B cell (primary cell): ENCODE results near the gene ERC2. TPM values are rescaled to one million over a fixed set of nuclear protein-coding genes. Genes with fewer than 3 reads are reported as not detected.

ENCODE experiments used
- ATAC-seq: fragments of 200-7000 bp; cut with Tn5 transposase; one replicate; pipeline ENCODE4 v1.10.0; 2021; ENCODE audit warnings: low read depth, mild to moderate bottlenecking, moderate number of reproducible peaks, moderate library complexity
- CTCF ChIA-PET: fragments of 350-600 bp; sonication (Branson Sonifier 250); formaldehyde crosslinking; loops from one replicate; lab custom pipeline; 2021; ENCODE audit warnings: antibody characterized with exemption, inconsistent platforms; lab: Charles Lee
- POLR2A ChIA-PET: fragments of 350-600 bp; sonication (Branson Sonifier 250); formaldehyde crosslinking; loops from one replicate; lab custom pipeline; 2021; ENCODE audit warnings: antibody characterized with exemption; lab: Charles Lee
- DNase-seq: peaks from one replicate; pipeline ENCODE4 v3.0.0; 2013
- H2AFZ ChIP-seq: 2 replicates; pipeline ENCODE4 v1.6.1; 2012; ENCODE audit warnings: mild to moderate bottlenecking, low read depth, low read length; ENCODE audit not compliant: insufficient read depth, poor library complexity, severe bottlenecking
- H3K27ac ChIP-seq, 2 donors: 1 replicate in 1 of 2; 2 replicates in 1 of 2; pipeline ENCODE4 v1.5.1; 2012 to 2013; ENCODE audit warnings: low read length in 2 of 2, mild to moderate bottlenecking in 2 of 2, moderate library complexity in 1 of 2
- H3K27me3 ChIP-seq, 4 experiments: fragments of 200-600 bp in 1 of 4; sonication (generic) in 1 of 4; replicated peaks in 1 of 4; 1 replicate in 2 of 4; 2 replicates in 2 of 4; pipeline versions ENCODE4 v1.6.1 to v1.7.0; 2013 to 2016; ENCODE audit warnings: low read length in 3 of 4, mild to moderate bottlenecking in 2 of 4, mixed read lengths in 1 of 4, moderate library complexity in 1 of 4; ENCODE audit not compliant: insufficient read depth in 4 of 4, control insufficient read depth in 3 of 4; ENCODE audit errors: control extremely low read depth in 1 of 4
- H3K36me3 ChIP-seq, 2 experiments: replicated peaks in 1 of 2; 1 replicate in 1 of 2; 2 replicates in 1 of 2; pipeline versions ENCODE4 v1.6.1 to v1.7.1; 2013; ENCODE audit warnings: low read length in 1 of 2; ENCODE audit not compliant: insufficient read depth in 2 of 2, control insufficient read depth in 1 of 2; ENCODE audit errors: control extremely low read depth in 1 of 2, extremely low read depth in 1 of 2
- H3K4me1 ChIP-seq, 2 donors: fragments of 200-600 bp in 1 of 2; sonication (generic) in 1 of 2; 1 replicate in 1 of 2; 2 replicates in 1 of 2; pipeline versions ENCODE4 v1.5.1 to v1.6.1; 2013 to 2017; ENCODE audit warnings: low read length in 2 of 2; ENCODE audit not compliant: control insufficient read depth in 2 of 2, insufficient read depth in 2 of 2
- H3K4me2 ChIP-seq: replicated peaks from 2 replicates; pipeline ENCODE3; 2012; ENCODE audit warnings: mild to moderate bottlenecking, low read depth, low read length; ENCODE audit not compliant: poor library complexity, severe bottlenecking
- H3K4me3 ChIP-seq, 5 experiments: fragments of 200-600 bp in 1 of 5; sonication (generic) in 1 of 5; 1 replicate in 3 of 5; 2 replicates in 2 of 5; pipeline versions ENCODE4 v1.5.1 to v1.7.0; 2011 to 2016; ENCODE audit warnings: low read length in 4 of 5, mild to moderate bottlenecking in 4 of 5, low read depth in 2 of 5, control low read depth in 1 of 5, moderate library complexity in 1 of 5; ENCODE audit not compliant: insufficient read depth in 1 of 5; ENCODE audit errors: control extremely low read depth in 1 of 5, extremely low read depth in 1 of 5
- H3K79me2 ChIP-seq: fragments of 200-600 bp; sonication (generic); one replicate; pipeline ENCODE4 v1.6.0; 2016; ENCODE audit warnings: low read length; ENCODE audit not compliant: control insufficient read depth, insufficient read depth
- H3K9ac ChIP-seq: fragments of 200-600 bp; sonication (generic); 2 replicates; pipeline ENCODE4 v1.6.1; 2017; ENCODE audit warnings: mild to moderate bottlenecking, low read length, moderate library complexity
- H3K9me3 ChIP-seq, 3 donors: one replicate each; pipeline versions ENCODE4 v1.6.1 to v1.7.1; 2013; ENCODE audit warnings: low read length in 2 of 3; ENCODE audit not compliant: control insufficient read depth in 2 of 3, insufficient read depth in 1 of 3; ENCODE audit errors: control extremely low read depth in 1 of 3
- H4K20me1 ChIP-seq: 2 replicates; pipeline ENCODE4 v1.6.0; 2012; ENCODE audit warnings: mild to moderate bottlenecking, low read length; ENCODE audit not compliant: insufficient read depth, control insufficient read depth, poor library complexity, severe bottlenecking
- H3K27ac Mint-ChIP-seq: one replicate; pipeline ENCODE4 v1.8.0; 2021; ENCODE audit warnings: mixed read lengths
- H3K27me3 Mint-ChIP-seq: one replicate; pipeline ENCODE4 v1.8.0; 2021; ENCODE audit warnings: mixed read lengths
- H3K4me1 Mint-ChIP-seq: one replicate; pipeline ENCODE4 v1.8.0; 2021; ENCODE audit warnings: mixed read lengths
- H3K4me3 Mint-ChIP-seq: one replicate; pipeline ENCODE4 v1.8.0; 2021; ENCODE audit warnings: mixed read lengths
- H3K9me3 Mint-ChIP-seq: one replicate; pipeline ENCODE4 v1.8.0; 2022; ENCODE audit warnings: mixed read lengths; ENCODE audit not compliant: insufficient read depth
- EZH2 ChIP-seq: IDR thresholded peaks from 2 replicates; pipeline ENCODE4 v1.6.1; 2012; ENCODE audit warnings: borderline replicate concordance, low read depth, mild to moderate bottlenecking, moderate library complexity, low read length; ENCODE audit not compliant: insufficient read depth, poor library complexity, severe bottlenecking
- WGBS: methylation state at CpG from one replicate; pipeline ENCODE4 v1.1.5; 2013; ENCODE audit warnings: missing lambda C conversion rate; ENCODE audit not compliant: insufficient coverage; 5-methylcytosine and 5-hydroxymethylcytosine counted together
- intact Hi-C: fragments of 100-400 bp; cut with micrococcal nuclease; formaldehyde crosslinking; loops from one replicate; pipeline ENCODE4 v1.10.0; 2022
- polyA plus RNA-seq: library from polyadenylated mRNA; depleted of rRNA; stranded (reverse); fragments of >200 nt; gene quantifications from 2 replicates; pipeline ENCODE4 v1.2.3, GENCODE V29; 2012
- total RNA-seq, 2 donors: library from RNA; stranded (reverse); fragments of 120-200 nt in 1 of 2; gene quantifications; 1 replicate in 1 of 2; 2 replicates in 1 of 2; pipeline versions ENCODE4 v1.2.3 to v1.2.4, GENCODE V29; 2013 to 2022
- TF ChIP-seq, protein P1 (sequence below): fragments of 200-600 bp; IDR thresholded peaks from one replicate; pipeline ENCODE4 v1.8.0; 2022; ENCODE audit warnings: antibody characterized with exemption, mild to moderate bottlenecking

Gene ERC2
- total and polyA plus RNA-seq, 2 donors (not counting 1 experiment from before 2014, with no cell fraction given), result not detected

- Mint-ChIP-seq H3K4me1 (no peaks in the 10 kb centered on the region), H3K27me3 (no peaks in the 10 kb centered on the region), H3K27ac (no peak overlapping the region), H3K4me3 (no peak overlapping the region), H3K9me3 (no peaks in the 10 kb centered on the region)
- intact Hi-C loops, result no loop called here
- Histone ChIP-seq H3K4me1 (no peaks in the 10 kb centered on the region), H4K20me1 (no peaks in the 10 kb centered on the region), H3K27me3 (no peaks in the 10 kb centered on the region), H3K27ac (no peak overlapping the region), H3K9me3 (no peaks in the 10 kb centered on the region), H3K79me2 (no peaks in the 10 kb centered on the region), H3K4me3 (no peak overlapping the region), H2AFZ (no peak overlapping the region), H3K36me3 (no peaks in the 10 kb centered on the region), H3K9ac (no peak overlapping the region), H3K4me2 (no peak overlapping the region)
- POLR2A ChIA-PET, result no interaction called here
- no peak for DNase-seq
- TF ChIP-seq EZH2, result no peak
- TF ChIP-seq, protein P1, sequence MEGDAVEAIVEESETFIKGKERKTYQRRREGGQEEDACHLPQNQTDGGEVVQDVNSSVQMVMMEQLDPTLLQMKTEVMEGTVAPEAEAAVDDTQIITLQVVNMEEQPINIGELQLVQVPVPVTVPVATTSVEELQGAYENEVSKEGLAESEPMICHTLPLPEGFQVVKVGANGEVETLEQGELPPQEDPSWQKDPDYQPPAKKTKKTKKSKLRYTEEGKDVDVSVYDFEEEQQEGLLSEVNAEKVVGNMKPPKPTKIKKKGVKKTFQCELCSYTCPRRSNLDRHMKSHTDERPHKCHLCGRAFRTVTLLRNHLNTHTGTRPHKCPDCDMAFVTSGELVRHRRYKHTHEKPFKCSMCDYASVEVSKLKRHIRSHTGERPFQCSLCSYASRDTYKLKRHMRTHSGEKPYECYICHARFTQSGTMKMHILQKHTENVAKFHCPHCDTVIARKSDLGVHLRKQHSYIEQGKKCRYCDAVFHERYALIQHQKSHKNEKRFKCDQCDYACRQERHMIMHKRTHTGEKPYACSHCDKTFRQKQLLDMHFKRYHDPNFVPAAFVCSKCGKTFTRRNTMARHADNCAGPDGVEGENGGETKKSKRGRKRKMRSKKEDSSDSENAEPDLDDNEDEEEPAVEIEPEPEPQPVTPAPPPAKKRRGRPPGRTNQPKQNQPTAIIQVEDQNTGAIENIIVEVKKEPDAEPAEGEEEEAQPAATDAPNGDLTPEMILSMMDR, result no peak
- WGBS, result 96% methylated on average over 7 of the region's 9 CpGs
- CTCF ChIA-PET, result no interaction called here
- no peak for ATAC-seq
These were observed 831.7 kb downstream of the ERC2 start for GRCh38 chr3:55636300-55637195.

DNA sequence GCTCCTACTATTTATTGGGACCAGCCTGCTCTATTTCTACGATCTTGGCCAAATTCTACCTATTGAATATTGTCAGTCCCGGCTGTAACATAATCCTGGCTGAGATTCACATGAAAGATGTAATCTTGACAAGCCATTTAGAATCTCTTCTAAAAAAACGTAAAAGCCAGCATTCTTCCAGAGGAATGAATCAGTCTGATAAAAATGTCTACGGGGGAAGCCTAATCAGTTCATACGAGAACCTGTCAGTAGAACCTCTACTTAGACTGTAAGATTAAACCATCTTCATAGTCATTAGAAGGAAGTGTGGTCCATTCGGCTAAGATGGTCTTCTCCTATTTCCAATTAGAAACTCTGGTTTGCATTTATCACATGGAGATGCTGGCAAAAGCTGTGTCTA lies 833.9 kb downstream of the ERC2 start:
- ATAC-seq, result no peak
- Histone ChIP-seq H3K9me3 (peaks cover 0 to 9% (median 0%) of the 10 kb centered on the region in 3 donors), H3K27ac (no peak overlapping the region), H3K4me2 (no peak overlapping the region), H3K4me1 (no peaks in the 10 kb centered on the region), H4K20me1 (no peaks in the 10 kb centered on the region), H3K27me3 (no peaks in the 10 kb centered on the region), H3K36me3 (no peaks in the 10 kb centered on the region), H2AFZ (no peak overlapping the region), H3K79me2 (no peaks in the 10 kb centered on the region), H3K9ac (no peak overlapping the region), H3K4me3 (no peak overlapping the region)
- Mint-ChIP-seq H3K4me3 (no peak overlapping the region), H3K4me1 (no peaks in the 10 kb centered on the region), H3K27ac (no peak overlapping the region), H3K9me3 (no peaks in the 10 kb centered on the region), H3K27me3 (no peaks in the 10 kb centered on the region)
- no peak for DNase-seq
- WGBS, result 100% methylated on average over 1 of the region's 6 CpGs
- TF ChIP-seq EZH2, result no peak
- TF ChIP-seq, protein P1, result no peak
- ChIA-PET CTCF (no interaction called here), POLR2A (no interaction called here)
- intact Hi-C loops, result no loop called here
